ENCODE results near the gene SLC13A1.
A peak's percentile ranks its signal among the peaks of the same experiment; 100 is the strongest.

The SLC13A1 gene

GRCh38 chr7:123193235-123193634 is 6.5 kb downstream of the SLC13A1 start:
- DNase-seq: no peak

GRCh38 chr7:123191132-123191531 is 8.6 kb downstream of the SLC13A1 start:
- no peak for DNase-seq

- no peak for DNase-seq
These were observed 9.5 kb downstream of the SLC13A1 start for GRCh38 chr7:123190109-123190831.

GRCh38 chr7:123185756-123186155 is 14.0 kb downstream of the SLC13A1 start:
- DNase-seq: no peak

GRCh38 chr7:123184271-123184670 is 15.5 kb downstream of the SLC13A1 start:
- DNase-seq: no peak

- DNase-seq: no peak
These were observed 16.3 kb downstream of the SLC13A1 start for GRCh38 chr7:123183431-123183830.

- DNase-seq: no peak
These were observed 22.3 kb downstream of the SLC13A1 start for GRCh38 chr7:123177442-123177841.

GRCh38 chr7:123170333-123171246 is 29.2 kb downstream of the SLC13A1 start:
- no peak for DNase-seq

- no peak for DNase-seq
These were observed 30.7 kb downstream of the SLC13A1 start for GRCh38 chr7:123169065-123169464.

- no peak for DNase-seq
These were observed 42.2 kb downstream of the SLC13A1 start for GRCh38 chr7:123157606-123158005.

- DNase-seq: no peak
These were observed 44.2 kb downstream of the SLC13A1 start for GRCh38 chr7:123155571-123155970.

- DNase-seq: peak; percentile 70 to 80 (median 74)
These were observed 45.4 kb downstream of the SLC13A1 start for GRCh38 chr7:123154231-123154860.

GRCh38 chr7:123151443-123151842 is 48.3 kb downstream of the SLC13A1 start:
- no peak for DNase-seq

- DNase-seq: no peak
These were observed 51.0 kb downstream of the SLC13A1 start for GRCh38 chr7:123148813-123149212.

GRCh38 chr7:123143252-123144006 is 56.3 kb downstream of the SLC13A1 start:
- no peak for DNase-seq

GRCh38 chr7:123140561-123140960 is 59.2 kb downstream of the SLC13A1 start:
- DNase-seq: no peak

- no peak for DNase-seq
These were observed 63.8 kb downstream of the SLC13A1 start for GRCh38 chr7:123135960-123136359.

GRCh38 chr7:123133924-123134323 is 65.8 kb downstream of the SLC13A1 start:
- DNase-seq: no peak

GRCh38 chr7:123131961-123132360 is 67.8 kb downstream of the SLC13A1 start:
- no peak for DNase-seq

- no peak for DNase-seq
These were observed 68.2 kb downstream of the SLC13A1 start for GRCh38 chr7:123131556-123131955.

- no peak for DNase-seq
These were observed 68.6 kb downstream of the SLC13A1 start for GRCh38 chr7:123131140-123131539.

- no peak for DNase-seq
These were observed 73.1 kb downstream of the SLC13A1 start for GRCh38 chr7:123126691-123127090.

GRCh38 chr7:123126171-123126570 is 73.6 kb downstream of the SLC13A1 start:
- no peak for DNase-seq

All from suppressor macrophage (primary cell).